Myocyte (in vitro differentiated cells): ENCODE measurements around the gene DDX51. TPM values are rescaled to one million over a fixed set of nuclear protein-coding genes. Genes with fewer than 3 reads are reported as not detected.
"Not testable (repeated sequence)": the region's sequence is repeated elsewhere in the genome, so short reads cannot be mapped to it uniquely, and the experiment has no call there.

ENCODE experiments used
- DNase-seq: peaks from one replicate; pipeline ENCODE4 v3.0.0-alpha.2; 2012; ENCODE audit warnings: low read depth
- total RNA-seq: library from RNA; depleted of rRNA; stranded (reverse); fragments of >200 nt; gene quantifications from 2 replicates; pipeline ENCODE4 v1.2.3, GENCODE V29; 2014

DDX51 gene
- total RNA-seq, 1 donor from 2014 or later = 6.4 TPM

- DNase-seq = no peak
Observed at GRCh38 chr12:132121283-132121682, 22.8 kb downstream of the DDX51 start.

DNA sequence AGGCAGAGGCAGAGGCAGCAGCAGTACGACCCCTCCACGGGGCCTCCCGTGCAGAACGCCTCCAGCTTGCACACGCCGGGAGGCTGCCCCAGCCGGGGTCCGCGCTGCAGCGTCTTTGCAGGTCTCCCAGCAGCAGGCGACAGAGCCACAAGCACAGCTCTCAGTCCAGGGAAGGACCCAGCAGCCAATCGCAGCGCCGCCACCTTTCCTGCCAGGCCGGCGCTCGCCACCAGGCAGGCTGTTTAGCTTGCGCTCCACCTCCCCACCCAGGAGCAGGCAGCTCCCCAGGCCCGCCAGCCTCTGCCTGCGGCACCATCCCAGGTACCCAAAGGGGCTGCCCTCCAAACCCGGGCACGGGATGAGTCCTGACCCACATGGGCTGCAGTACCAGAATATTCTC is 25.2 kb downstream of the DDX51 start:
- DNase-seq = no peak

DNA sequence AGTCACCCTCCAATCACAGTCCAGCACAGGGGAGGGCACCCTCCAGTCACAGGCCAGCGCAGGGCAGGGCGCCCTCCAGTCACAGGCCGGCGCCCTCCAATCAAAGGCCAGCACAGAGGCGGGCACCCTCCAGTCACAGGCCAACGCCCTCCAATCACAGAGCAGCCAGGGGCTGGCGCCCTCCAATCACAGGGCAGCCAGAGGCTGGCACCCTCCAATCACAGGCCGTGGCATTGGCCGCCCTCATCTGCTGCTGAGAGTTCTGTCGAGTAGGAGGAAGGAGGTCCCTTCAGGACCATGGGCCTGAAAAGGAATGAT is 26.6 kb downstream of the DDX51 start:
- no peak for DNase-seq

GRCh38 chr12:132116709-132117557 is 27.2 kb downstream of the DDX51 start:
- DNase-seq = no peak

DNA sequence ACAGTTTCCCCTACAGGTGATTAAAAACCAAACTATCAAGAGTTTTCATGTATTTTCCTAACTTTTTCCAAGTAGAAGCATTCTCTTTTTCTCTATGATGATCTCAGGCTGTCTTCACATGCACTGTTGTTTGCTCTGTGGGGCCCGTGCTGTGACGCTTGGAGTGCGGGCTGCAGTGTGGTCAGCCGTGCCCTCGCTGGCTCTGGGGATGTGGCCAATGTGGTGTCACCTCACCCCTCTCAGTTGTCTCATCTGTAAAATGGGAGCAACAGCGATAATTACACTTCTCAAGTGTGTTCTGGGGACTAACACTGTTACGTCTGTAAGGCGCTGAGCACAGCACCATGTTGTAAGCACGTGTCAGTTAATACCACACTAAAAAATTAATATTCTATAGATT is 28.6 kb downstream of the DDX51 start:
- no peak for DNase-seq

- DNase-seq = no peak
Observed at GRCh38 chr12:132114667-132115066, 29.5 kb downstream of the DDX51 start.

- DNase-seq = no peak
Observed at GRCh38 chr12:132111654-132112304, 32.3 kb downstream of the DDX51 start.

DNA sequence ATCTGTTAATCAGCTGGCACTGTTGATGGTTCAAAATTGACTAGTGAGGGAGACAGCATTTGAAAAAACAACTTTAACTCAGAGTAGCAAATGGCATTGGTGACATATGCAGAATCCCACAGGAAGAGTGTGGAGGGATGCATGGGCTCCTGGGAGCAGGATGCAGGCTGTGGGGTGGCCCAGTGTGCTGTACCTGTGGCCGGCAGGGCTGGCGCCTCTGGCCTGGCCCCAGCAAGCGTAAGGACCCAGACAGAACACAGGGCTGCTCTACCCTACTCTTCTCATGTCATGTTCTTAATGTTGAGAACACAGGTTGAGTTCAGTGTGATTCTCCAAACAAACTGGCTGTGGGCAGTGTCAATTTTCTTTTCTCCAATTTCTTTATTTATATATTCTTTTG is 33.4 kb downstream of the DDX51 start:
- DNase-seq = no peak

DNA sequence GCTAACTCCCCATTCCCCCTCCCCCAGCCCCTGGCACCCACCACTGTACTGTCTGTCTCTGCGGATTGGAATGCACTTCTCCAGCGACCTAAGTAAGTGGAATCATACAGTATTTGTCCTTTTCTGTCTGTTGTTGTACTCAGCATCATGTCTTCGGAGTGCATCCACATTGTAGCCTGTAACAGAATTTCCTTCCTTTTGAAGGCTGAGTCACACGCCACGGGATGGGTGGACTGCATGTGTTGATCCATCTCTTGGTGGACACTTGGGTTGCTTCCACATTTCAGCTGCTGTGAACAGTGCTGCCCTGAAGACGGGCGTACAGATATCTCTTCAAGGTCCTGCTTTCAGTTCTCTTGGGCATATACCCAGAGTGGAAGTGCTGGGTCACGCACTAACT is 34.4 kb downstream of the DDX51 start:
- DNase-seq = no peak

DNA sequence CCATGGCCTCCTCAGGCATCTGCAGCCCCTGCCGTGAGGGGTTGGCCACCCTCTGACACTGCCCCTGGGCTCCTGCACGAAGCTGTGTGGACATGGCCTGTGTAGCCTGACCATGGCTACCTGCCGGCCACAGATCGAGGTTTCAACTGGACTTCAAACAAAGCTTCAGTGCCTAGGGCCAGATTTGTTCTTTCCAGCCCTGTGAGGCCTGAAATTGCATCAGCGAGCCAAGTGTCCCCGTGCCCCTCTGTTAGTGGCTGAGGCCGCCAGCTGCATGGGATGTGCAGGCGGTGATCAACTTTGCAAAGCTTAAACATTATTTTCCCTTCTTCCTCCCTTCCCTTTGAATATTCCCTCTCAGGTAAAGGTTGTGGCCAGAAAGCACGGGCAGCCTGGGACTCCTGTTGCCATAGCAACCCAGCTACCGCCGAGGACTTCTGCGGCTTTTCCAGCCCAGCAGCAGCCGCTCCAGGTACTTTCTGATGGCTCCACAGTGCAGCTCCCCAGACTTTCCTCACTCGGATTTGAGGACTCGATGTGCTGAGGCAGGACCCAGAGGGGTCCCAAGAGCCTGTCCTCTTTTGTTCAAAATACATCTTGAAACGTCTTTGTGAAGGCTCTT is 35.8 kb downstream of the DDX51 start:
- no peak for DNase-seq

- DNase-seq = peak; percentile 25
Observed at GRCh38 chr12:132106921-132107320, 37.2 kb downstream of the DDX51 start.

DNA sequence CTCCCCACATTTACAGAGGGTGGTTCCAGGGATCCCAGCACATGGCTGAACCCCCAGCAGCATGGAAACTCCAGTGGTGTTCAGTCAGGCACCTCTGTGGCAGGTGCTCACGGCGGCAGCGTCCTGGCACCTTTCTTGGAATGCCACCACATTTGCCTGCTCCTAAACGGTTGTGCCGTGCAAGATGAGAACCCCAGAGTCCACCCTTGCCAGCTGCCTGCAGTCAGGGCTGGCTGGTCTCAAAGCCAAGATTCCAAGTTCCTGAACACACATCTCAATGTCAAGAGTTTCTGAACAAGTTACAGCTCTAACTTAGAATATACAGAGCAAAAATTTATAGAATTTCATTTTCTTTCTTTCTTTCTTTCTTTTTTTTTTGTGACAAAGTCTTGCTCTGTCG is 38.7 kb downstream of the DDX51 start:
- DNase-seq = peak; percentile 11

DNA sequence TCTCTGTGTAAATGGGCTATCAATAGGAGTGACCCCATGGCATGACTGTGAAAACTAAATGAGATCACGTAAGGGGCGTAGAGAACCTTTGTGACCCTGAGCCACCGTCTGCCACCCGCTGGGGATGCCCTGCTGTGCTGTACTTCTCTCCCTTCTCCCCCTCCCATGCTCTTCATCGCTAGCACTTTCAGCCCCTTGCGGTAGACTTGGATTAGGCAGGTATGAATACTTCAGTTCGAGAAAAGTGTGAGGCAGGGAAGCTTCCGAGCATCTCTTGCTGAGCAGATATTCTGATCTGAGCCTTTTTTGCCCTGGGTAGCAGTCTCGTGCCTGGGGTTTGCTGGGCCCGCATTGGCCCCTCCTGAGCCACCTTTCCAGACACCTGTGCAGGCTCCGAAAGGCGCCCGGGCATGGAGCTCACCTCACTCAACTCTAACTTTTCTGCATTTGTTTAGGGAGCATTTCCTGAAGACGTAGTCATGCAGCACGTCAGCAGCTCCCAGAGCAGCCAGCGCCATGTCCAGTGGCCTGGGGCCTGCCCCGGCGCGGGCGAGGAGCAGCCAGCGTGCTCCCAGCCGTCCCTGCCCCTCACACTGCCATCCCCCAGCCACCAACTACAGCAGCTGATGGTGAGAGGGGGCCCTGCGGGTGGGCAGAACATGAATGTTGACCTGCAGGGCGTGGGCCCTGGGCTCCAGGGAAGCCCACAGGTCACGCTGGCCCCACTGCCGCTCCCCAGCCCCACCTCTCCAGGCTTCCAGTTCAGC is 40.4 kb downstream of the DDX51 start:
- no peak for DNase-seq

DNA sequence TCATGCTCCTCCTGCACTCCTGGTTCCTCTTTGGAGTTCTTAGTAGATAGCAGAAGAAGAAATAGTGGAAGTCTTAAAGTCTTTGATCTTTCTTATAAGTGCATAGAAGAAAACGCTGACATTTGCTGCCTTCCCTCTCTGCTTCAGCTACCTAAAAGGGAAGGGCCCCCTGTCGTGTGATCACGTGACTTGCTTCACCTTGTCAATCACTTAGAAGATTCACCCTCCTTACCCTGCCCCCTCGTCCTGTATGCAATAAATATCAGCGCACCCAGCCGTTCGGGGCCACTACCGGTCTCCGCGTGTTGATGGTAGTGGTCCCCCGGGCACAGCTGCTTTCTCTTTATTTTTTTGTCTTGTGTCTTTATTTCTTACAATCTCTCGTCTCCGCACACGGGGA is 41.0 kb downstream of the DDX51 start:
- not testable (repeated sequence) for DNase-seq

- no peak for DNase-seq
Observed at GRCh38 chr12:132102297-132102696, 41.8 kb downstream of the DDX51 start.

- no peak for DNase-seq
Observed at GRCh38 chr12:132100306-132101065, 43.6 kb downstream of the DDX51 start.

- DNase-seq = no peak
Observed at GRCh38 chr12:132099739-132100138, 44.4 kb downstream of the DDX51 start.

DNA sequence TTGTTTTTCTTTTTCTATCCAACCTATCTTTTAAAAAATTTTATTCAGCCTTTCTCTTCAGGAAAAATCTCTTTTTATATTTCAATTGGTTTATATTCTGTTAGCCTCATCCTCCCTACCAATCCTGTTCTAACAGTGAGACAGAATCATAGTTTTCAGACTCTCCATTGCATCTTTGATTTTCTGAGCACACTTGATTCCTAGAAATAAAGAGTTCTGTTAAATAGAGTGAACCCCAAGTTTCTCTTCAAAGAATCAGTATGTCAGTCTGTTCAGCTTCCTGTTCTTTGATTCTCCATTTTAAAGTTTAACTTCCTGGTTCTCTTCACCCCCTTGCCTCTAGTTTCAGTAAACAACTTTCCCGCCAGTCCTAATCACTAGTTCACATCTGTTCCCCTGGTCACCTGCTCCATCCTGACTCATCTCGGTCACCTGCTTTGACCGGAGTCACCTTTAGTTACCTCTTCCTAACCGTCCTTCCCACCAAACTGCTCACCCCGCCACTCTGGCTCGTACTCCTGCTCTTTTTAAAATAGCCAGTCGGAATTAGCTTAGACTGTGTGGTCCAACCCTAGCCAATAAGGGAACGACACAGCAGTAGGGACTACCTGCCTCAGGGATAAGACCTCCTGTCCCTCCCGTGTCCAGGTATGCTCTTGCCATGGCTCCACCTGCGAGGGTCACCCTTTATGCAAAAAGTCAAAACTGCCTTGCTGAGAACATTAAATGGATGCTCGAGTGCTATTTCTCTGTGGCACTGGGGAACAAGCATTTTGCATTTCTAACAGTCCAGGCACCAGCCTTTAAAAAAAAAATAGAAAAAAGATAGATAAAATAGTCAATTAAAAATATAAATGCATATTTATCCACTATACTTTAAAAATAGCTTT is 48.4 kb downstream of the DDX51 start:
- no peak for DNase-seq

GRCh38 chr12:132094269-132094891 is 49.7 kb downstream of the DDX51 start:
- DNase-seq = no peak
